AG10803 (cell line): ENCODE data around the gene IFI44.

Experiments
- DNase-seq: peaks from one replicate; pipeline ENCODE4 v3.0.0; 2010; ENCODE audit warnings: low read depth
- H3K4me3 ChIP-seq: 2 replicates; pipeline ENCODE4 v1.5.1; 2011; ENCODE audit warnings: mild to moderate bottlenecking, low read length, control low read depth
- CTCF ChIP-seq: conservative IDR thresholded peaks from 2 replicates; pipeline ENCODE4 v1.5.1; 2011; ENCODE audit warnings: mild to moderate bottlenecking, low read length, control low read depth, inconsistent platforms

The IFI44 gene

GRCh38 chr1:78627321-78627720 is 22.3 kb upstream of the IFI44 start:
- peak; percentile 49 for DNase-seq
- no peak overlapping the region for H3K4me3 ChIP-seq
- no peak for TF ChIP-seq CTCF

- no peak for DNase-seq
- no peak for TF ChIP-seq CTCF
- no peak overlapping the region for H3K4me3 ChIP-seq
Measured at GRCh38 chr1:78630600-78630999, 19.0 kb upstream of the IFI44 start.

- no peak for DNase-seq
- TF ChIP-seq CTCF: no peak
- H3K4me3 ChIP-seq: no peak overlapping the region
Measured at GRCh38 chr1:78633209-78633608, 16.4 kb upstream of the IFI44 start.

- DNase-seq: no peak
- no peak for TF ChIP-seq CTCF
- no peak overlapping the region for H3K4me3 ChIP-seq
Measured at GRCh38 chr1:78640462-78640861, 9.2 kb upstream of the IFI44 start.

GRCh38 chr1:78641558-78641957 is 8.1 kb upstream of the IFI44 start:
- H3K4me3 ChIP-seq: no peak overlapping the region
- DNase-seq: no peak
- TF ChIP-seq CTCF: no peak

- DNase-seq: no peak
- no peak overlapping the region for H3K4me3 ChIP-seq
- no peak for TF ChIP-seq CTCF
Measured at GRCh38 chr1:78645723-78646122, 3.9 kb upstream of the IFI44 start.

GRCh38 chr1:78647238-78647637 is 2.4 kb upstream of the IFI44 start:
- no peak overlapping the region for H3K4me3 ChIP-seq
- TF ChIP-seq CTCF: no peak
- no peak for DNase-seq
